Gastrocnemius medialis (tissue), 4 donors: ENCODE results near the gene CEP295NL.

Experiments
- POLR2A ChIP-seq, 2 donors: fragments of 450-650 bp; IDR thresholded peaks; one replicate each; pipeline ENCODE4 v1.6.1; 2017; ENCODE audit warnings: antibody characterized with exemption in 2 of 2, mild to moderate bottlenecking in 2 of 2, moderate library complexity in 2 of 2
- TF ChIP-seq, protein P1 (sequence below), 5 experiments: fragments of 450-650 bp in 3 of 5; fragments of 200-600 bp in 2 of 5; sonication (generic) in 2 of 5; IDR thresholded peaks in 4 of 5; conservative IDR thresholded peaks in 1 of 5; 1 replicate in 4 of 5; 2 replicates in 1 of 5; pipeline ENCODE4 v1.5.1; 2016 to 2019; ENCODE audit warnings: antibody characterized with exemption in 5 of 5, mild to moderate bottlenecking in 3 of 5, moderate library complexity in 3 of 5

DNA sequence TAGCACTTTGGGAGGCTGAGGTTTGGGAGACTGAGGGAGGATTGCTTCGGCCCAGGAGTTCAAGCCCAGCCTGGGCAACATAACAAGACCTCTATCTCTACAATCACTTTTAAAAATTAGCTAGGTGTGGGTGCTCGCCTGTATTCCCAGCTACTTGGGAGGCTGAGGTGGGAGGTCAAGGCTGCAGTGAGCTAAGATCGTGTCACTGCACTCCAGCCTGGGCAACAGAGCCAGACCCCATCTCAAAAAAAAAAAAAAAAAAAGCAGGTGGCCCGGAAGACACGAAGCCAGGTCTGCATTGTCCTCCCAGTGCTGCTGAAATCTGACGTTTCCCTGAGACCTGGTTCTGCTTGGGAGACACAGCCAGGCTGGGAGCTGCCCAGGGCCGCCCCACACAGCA lies 41.0 kb upstream of the CEP295NL start:
- TF ChIP-seq, protein P1, sequence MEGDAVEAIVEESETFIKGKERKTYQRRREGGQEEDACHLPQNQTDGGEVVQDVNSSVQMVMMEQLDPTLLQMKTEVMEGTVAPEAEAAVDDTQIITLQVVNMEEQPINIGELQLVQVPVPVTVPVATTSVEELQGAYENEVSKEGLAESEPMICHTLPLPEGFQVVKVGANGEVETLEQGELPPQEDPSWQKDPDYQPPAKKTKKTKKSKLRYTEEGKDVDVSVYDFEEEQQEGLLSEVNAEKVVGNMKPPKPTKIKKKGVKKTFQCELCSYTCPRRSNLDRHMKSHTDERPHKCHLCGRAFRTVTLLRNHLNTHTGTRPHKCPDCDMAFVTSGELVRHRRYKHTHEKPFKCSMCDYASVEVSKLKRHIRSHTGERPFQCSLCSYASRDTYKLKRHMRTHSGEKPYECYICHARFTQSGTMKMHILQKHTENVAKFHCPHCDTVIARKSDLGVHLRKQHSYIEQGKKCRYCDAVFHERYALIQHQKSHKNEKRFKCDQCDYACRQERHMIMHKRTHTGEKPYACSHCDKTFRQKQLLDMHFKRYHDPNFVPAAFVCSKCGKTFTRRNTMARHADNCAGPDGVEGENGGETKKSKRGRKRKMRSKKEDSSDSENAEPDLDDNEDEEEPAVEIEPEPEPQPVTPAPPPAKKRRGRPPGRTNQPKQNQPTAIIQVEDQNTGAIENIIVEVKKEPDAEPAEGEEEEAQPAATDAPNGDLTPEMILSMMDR (IDR thresholded peaks at IDR 0.05 in 4 of 5, conservative IDR thresholded peaks at IDR 0.05 in 1 of 5), result no peak
- no peak for TF ChIP-seq POLR2A (IDR thresholded peaks at IDR 0.05)
